GM18511 (cell line): ENCODE measurements around the gene SLC16A6.
"Not testable (repeated sequence)": the region's sequence is repeated elsewhere in the genome, so short reads cannot be mapped to it uniquely, and the experiment has no call there.

ENCODE experiments used
- ATAC-seq: cut with Tn5 transposase; IDR thresholded peaks from one replicate; pipeline ENCODE4 v1.9.1; 2021; ENCODE audit warnings: mild to moderate bottlenecking, moderate library complexity; ENCODE audit not compliant: unreplicated experiment

The SLC16A6 gene

DNA sequence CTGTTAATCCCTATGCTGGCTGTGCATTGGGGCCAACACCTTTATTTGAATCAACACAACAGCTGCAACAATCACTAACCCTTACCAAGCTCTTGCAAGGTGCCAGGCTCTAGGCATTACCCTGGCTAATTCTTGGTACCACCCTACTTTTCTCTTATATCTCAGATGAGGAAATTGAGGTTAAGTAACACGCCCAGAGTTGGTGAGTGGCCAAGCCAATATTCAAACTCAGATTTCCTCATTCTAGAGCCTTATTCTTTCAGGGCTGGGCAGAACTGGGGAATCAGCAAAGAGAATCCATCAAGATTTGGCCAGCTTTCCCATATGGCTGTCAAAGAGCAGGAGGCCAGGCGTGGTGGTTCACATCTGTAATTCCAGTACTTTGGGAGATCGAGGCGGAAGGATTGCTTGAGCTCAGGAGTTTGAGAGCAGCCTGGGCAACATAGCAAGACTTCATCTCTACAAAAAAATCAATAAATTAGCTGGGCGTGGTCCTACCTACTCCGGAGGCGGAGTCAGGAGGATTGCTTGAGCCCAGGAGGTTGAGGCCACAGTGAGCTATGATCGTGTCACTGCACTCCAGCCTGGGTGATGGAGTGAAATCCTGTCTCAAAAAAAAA lies 24.1 kb upstream of the SLC16A6 start:
- ATAC-seq: no peak

DNA sequence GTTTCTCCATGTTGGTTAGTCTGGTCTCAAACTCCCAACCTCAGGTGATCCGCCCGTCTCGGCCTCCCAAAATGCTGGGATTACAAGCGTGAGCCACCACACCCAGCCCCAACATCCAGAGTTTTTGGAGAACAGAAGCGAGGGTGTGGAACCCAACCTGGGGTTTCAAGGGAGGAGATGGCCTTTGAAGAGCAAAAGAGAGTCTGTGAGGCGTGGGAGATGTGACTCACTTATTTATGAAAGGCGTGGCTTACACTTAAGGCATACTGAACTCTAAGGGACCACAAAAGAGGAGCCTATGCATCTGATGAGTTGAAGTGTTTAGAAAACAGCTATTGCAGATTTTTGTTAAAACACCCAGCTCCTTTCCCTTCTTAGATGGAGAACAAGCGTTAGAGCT lies 19.2 kb upstream of the SLC16A6 start:
- ATAC-seq: no peak

DNA sequence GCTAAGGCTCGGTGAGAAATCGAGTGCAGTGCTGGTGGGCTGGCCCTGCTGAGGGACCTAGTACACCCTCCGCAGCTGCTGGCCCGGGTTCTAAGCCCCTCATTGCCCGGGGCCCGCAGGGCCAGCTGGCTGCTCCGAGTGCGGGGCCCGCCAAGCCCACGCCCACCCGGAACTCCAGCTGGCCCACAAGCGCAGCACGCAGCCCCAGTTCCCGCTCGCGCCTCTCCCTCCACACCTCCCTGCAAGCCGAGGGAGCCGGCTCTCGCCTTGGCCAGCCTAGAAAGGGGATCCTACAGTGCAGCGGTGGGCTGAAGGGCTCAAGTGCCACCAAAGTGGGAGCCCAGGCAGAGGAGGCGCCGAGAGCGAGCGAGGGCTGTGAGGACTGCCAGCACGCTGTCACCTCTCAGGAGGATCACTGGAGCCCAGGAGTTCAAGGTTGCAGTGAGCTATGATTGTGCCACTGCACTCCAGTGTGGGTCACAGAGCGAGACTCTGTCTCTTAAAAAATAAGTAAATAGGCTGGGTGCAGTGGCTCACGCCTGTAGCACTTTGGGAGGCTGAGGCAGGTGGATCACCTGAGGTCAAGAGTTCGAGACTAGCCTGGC lies 18.2 kb upstream of the SLC16A6 start:
- not testable (repeated sequence) for ATAC-seq

DNA sequence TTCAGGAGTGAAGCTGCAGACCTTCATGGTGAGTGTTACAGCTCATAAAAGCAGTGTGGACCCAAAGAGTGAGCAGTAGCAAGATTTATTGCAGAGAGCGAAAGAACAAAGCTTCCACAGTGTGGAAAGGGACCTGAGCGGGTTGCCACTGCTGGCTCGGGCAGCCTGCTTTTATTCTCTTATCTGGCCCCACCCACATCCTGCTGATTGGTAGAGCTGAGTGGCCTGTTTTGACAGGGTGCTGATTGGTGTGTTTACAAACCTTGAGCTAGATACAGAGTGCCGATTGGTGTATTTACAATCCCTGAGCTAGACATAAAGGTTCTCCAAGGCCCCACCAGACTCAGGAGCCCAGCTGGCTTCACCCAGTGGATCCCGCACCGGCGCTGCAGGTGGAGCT lies 17.6 kb upstream of the SLC16A6 start:
- not testable (repeated sequence) for ATAC-seq

DNA sequence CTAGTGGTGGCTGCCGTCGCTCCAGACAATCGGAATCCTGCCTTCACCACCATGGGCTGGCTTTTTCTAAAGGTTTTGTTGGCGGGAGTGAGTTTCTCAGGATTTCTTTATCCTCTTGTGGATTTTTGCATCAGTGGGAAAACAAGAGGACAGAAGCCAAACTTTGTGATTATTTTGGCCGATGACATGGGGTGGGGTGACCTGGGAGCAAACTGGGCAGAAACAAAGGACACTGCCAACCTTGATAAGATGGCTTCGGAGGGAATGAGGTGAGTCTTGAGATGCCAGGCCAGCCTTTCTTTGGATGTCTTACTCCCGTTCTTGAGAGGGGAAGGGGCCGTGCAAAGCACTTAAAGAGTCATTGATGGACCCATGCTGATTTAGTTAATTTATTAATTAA lies 16.5 kb upstream of the SLC16A6 start:
- ATAC-seq: no peak

DNA sequence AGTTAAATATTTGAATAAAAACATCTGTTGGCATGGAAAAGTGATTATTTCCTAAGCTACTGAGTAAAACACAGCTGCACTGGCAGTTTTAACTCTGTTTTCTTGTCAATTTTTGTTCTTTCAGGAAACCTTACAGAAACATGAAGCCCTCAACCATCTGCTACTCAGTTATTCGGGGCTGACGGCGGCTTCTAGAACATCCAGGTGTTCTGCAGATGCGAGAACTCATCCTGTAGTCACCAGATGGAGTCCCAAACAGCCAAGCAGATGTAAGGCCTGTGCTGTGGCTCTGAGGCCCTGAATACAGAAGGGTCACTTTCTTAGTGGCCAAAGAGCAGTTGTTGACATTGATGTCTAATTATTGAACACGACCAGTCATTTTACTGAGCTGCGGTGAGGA lies 15.9 kb upstream of the SLC16A6 start:
- ATAC-seq: no peak

DNA sequence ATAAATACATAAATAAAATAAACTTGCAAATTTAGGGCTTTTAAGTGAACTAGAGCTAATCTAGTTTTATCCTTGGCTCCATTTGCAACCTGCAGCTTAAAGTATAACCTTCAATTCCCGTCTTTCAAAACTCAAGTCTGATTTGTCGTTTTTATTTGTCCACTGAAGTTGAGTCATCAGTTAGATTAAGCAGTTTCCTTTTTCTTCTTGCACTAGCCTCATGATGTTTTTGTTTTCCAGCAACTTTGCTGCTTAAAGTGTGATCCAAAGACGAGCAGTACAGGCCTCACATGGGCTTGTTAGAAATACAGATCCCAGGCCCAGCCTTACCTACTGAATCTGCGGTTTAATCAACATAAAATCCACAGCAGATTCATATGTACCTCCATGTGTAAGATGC lies 14.2 kb upstream of the SLC16A6 start:
- no peak for ATAC-seq

DNA sequence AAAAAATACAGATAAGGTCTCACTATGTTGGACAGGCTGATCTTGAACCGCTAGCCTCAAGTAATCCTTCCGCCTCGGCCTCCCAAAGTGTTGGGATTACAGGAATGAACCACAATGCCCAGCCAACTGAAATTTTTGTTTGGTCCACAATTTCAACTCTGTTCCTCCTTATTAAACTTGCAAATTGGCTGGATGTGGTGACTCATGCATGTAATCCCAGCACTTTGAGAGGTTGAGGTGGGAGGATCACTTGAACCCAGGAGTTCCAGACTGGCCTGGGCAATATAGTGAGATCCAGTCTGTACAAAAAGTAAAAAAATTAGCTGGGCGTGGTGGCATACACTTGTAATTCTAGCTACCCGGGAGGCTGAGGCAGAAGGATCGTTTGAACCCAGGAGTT lies 13.8 kb upstream of the SLC16A6 start:
- no peak for ATAC-seq

DNA sequence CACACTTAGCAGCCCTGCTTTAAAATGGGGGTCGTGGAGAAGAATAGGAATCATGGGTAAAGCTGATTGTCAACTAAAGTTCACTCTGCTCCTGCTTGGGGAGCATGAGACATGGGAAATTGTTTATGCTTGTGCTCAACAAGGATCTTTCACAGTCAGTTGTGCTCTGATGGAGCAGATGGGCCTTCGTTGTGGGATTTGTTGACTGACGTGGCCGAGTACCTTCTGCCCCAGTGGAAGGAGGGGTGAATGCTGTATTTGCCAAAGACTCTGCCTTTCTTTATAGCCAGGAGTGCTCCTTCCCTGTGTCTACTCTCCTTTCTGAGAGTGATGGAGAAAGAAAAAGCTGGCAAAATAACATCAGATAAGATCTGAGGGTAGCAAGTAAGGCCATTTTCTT lies 11.7 kb upstream of the SLC16A6 start:
- ATAC-seq: no peak

DNA sequence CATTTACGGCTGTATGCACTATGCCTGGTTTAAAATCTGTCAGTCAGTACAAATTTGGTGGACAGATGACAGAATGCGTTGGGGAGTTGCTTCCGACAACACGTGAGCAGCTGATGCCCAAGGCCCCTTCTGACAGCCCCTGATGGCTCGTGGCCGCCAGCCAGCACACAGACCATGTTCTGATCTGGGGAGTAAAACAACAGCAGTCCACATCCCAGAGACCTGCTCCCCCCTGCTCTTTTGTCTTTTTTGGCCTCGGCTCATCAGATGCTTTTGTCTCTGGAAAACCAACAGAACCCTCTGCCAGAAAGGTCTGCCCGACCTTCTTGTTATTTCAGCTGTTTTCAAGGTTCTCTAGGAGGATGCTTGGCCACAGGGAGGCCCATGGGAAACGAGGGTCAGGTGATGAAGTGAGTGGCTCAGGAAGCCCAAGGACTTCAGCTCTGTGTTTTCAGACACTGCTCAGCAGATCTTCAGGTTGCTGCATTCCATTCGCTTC lies 11.2 kb upstream of the SLC16A6 start:
- no peak for ATAC-seq

DNA sequence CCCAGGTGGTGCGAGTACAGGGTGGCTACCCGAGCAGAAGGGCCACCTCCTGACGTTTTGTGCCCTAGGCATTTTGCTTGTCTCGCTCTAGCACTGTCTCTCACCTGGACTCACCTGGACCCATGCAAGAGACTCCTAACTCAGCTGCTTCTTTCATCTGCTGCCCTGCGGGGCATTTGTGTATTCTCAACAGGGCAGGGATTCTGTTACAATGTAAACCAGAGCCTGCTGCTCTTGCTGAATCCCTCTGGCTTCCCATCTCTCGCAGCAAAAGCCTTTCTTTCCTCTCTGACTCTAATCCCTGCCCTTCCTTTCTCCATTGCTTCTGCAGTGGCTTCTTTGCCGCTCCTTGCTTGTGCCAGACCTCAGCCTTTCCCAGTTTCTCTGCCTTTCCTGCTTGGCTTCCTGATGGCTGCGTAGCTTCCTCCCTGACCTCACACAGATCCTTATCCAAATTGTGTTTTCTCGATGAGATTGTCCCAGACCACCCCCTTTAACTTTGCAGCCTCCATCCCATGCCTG lies 10.6 kb upstream of the SLC16A6 start:
- no peak for ATAC-seq

DNA sequence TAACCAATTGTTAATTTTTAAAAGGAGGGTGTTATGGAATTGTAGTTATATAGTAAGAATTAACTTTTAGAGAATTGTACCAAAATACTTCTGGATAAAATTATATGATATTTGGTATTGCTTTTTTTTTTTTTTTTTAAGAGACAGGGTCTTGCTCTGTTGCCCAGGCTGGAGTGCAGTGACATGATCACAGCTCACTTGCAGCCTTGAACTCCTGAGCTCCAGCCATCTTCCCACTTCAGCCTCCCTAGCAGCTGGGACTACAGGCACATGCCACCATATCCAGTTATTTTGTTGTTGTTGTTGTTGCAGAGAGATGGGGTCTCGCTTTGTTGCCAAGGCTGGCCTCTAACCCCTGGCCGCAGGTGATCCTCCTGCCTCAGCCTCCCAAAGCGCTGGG lies 8.9 kb upstream of the SLC16A6 start:
- no peak for ATAC-seq

DNA sequence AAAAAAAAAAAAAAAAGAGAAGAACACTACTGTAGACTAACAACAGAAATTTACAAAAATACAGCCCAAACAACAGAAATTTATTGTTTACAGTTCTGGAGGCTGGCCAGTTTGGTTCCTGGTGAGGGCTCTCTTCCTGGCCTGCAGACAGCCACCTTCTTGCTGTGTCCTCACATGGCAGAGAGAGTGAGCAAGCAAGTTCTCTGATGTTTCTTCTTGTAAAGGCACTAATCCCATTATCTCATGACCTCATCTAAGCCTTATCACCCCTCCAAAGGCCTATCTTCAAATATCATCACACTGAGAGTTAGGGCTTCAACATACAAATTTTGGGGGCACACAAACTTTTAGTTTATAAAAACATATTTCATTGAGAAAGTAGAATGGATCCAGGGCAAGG lies 7.7 kb upstream of the SLC16A6 start:
- ATAC-seq: no peak

DNA sequence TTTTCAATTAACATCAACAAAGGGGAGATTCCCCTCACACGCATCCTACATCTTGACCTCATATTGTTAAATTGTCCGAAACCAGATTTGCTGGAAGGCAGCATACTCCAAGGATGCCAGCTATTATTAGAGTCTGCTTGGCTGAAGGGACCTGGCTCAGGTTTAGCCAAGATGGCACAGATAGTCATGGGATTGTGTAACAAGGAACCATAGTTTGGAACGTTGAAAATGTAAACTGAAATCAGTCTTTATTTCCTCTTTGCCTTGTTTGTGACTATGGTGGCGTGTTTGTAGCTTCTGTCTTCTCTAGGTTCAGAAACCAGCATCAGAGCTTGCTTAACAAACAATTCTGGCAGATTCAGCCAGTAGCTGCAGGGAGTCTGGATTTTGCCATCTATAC lies 6.3 kb upstream of the SLC16A6 start:
- ATAC-seq: no peak

DNA sequence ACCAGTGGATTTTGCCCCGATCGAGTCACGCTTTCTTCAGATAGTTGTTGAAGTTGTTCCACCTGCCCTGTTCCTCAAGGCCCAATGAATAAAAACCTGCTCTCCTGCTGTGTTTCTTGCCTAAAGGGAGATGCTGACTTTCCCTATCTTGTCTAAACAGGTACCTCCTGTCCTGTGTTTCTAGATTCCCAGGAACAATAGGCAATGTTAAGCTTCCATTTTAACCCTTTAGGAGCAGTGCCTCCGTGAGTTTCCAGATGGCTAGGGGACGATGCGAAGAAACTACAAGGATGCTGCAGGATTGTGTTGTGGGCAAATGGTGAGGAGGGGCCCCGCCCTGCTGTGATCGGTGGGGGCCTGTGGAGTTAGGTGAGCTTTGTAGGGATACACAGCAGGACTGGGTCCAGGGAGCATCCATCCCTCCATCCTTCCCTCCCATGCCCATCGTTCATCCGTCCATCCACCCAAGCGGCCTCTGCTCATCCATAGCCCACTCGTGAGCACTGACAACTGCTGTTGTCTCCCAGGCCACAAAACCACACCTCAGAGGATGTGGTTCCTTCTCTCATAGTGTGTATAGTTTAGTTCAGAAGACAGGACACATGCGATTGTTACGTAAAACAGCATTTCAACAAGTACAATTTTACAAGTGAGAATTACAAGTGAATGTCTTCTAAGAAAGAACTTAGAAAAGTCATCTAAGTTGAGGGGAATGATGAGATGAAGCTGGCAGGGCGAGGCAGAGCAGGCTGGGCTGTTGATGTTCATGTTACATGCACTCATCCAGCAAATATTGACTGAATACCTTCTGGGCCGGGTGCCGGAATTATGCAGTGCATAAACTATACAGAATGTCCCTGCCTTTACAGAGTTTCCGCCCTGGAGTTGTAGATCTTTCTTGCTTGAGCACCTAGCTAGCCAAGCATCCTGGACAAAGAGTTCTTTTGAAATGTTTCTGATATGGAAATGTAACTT lies 5.6 kb upstream of the SLC16A6 start:
- ATAC-seq: no peak

DNA sequence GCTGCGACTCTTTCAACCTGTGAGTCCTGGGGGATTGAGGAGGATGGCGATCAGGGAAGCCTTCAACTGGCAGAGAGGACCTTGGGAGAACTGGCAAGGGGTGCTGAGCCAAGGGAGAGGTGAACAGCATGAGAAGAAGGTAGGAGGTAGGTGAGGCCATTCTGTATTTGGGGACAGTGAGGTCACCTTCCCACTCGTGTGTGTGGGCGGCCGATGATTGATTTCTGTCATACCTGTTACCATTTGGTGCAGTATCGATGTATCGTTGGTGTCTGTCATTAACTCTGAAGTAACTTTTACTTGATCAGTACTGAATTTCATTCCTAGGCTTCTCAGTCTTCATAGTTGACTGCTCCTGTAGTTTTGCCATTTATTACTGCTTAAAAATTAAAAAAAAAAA lies 4.2 kb upstream of the SLC16A6 start:
- no peak for ATAC-seq

DNA sequence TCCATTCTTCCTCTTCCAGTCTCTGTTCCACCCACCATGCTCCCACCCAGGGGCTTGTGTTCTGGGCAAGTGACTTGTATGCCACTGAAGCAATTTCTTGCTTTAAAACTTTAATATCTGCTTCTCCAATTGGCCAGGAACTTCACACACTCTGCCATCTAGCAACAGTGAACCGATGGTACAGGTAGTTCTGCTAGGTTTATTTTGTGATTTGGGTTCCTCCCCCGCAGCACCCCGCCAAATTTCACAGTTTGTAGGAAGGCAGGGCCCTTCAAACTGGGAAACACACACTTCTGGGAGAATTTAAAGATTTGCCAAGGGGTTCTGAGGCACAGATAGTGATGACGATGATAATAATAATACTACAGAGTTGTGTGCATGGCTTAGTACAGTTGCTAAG lies 3.7 kb upstream of the SLC16A6 start:
- ATAC-seq: no peak

DNA sequence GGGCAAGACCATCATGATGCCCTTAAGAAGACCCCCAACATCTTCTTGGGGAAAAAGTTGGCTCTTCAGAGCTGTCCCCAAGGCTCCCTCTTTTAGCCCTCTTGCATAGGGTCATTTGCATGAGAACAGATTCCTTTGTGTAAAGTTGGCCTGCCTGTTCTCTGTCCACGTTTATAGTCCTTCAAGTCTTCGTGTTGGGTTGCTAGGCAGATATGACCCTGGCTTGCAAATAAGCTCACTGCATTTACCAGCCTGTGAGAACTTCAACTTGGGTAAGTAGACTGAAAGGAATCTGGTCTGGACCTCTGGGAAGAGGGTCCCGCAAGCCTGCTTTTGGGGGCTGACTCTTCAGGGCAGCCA lies 3.2 kb upstream of the SLC16A6 start:
- ATAC-seq: no peak

DNA sequence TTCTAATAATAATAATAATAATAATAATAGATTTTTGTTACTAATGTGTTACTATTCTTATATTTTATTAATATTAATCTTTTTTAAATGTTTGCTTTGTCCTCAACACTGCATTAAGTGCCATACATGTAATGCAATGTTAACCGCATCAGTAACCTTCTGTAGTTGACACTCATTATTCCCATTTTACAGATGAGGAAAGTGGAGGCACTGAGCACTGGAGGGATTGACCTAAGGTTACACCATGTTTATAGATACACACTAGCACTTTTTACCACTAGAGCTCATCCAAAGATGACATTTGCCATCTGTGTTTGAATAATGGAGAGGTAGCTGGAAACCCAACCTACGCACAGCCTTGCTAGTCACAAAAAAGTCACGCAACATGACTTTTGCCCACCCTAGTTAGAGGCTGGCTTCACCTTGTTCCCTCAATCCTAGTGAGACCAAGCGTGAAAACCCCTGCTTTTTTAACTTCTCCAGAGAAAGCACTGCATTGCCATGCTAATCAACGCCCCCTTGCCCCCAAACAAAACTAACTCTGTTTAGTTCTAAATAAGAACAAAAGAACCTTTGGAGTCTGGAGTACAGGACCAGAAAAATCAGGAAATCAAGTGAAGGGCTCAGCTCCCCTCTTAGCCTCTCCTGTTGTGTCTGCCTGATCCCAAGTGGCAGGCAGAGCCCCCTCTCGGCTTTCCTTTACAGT lies 2.7 kb upstream of the SLC16A6 start:
- ATAC-seq: no peak

DNA sequence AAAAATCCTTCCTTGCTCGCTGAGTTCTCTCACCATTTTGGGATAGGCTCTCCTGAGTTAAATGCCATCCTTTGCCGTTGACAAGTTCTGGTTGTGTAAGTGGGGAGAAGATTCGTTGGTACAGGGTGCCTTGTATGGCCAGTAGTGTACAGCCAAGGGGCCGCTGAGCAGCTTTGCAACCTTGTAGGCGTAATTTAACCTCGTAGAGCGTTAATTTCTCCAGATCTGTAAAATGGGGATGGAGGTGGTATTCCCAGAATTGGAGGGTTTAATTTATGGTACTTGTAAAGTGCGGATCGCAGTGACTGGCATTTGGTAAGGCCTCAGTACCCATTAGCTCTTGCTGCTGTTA lies 1.7 kb upstream of the SLC16A6 start:
- ATAC-seq: no peak
